Activated naive CD8-positive, alpha-beta T cell treated with anti-CD3 and anti-CD28 coated beads for 36 hours (primary cell): ENCODE results near the gene ZNF500. TPM values are rescaled to one million over a fixed set of nuclear protein-coding genes. Genes with fewer than 3 reads are reported as not detected.
A peak's percentile ranks its signal among the peaks of the same experiment; 100 is the strongest.

Experiments used
- DNase-seq: peaks from one replicate; pipeline ENCODE4 v3.0.0; 2021
- H3K27ac Mint-ChIP-seq: one replicate; pipeline ENCODE4 v1.8.0; 2022; ENCODE audit warnings: mild to moderate bottlenecking, moderate library complexity, mixed read lengths
- H3K27me3 Mint-ChIP-seq: one replicate; pipeline ENCODE4 v1.8.0; 2022; ENCODE audit warnings: mild to moderate bottlenecking, mixed read lengths
- H3K36me3 Mint-ChIP-seq: one replicate; pipeline ENCODE4 v1.8.0; 2021; ENCODE audit warnings: mild to moderate bottlenecking, mixed read lengths
- H3K4me1 Mint-ChIP-seq: one replicate; pipeline ENCODE4 v1.8.0; 2021; ENCODE audit warnings: mixed read lengths
- H3K4me3 Mint-ChIP-seq: one replicate; pipeline ENCODE4 v1.8.0; 2022; ENCODE audit warnings: mild to moderate bottlenecking, moderate library complexity, mixed read lengths
- H3K9me3 Mint-ChIP-seq: one replicate; pipeline ENCODE4 v1.8.0; 2022; ENCODE audit warnings: mixed read lengths
- total RNA-seq, 2 experiments: library from RNA; stranded (reverse); gene quantifications; one replicate each; pipeline ENCODE4 v1.2.3, GENCODE V29; 2021

ZNF500 gene
- total RNA-seq, 2 experiments from 2014 or later: 7.5 to 9.3 TPM

GRCh38 chr16:4700380-4700996 is 66.5 kb downstream of the ZNF500 start:
- Mint-ChIP-seq H3K4me1 (peaks cover 14% of the 10 kb centered on the region), H3K9me3 (no peaks in the 10 kb centered on the region), H3K4me3 (no peak overlapping the region), H3K27me3 (no peaks in the 10 kb centered on the region), H3K27ac (no peak overlapping the region), H3K36me3 (peaks cover 7% of the 10 kb centered on the region)
- peak; percentile 65 for DNase-seq

GRCh38 chr16:4699046-4699556 is 67.9 kb downstream of the ZNF500 start:
- Mint-ChIP-seq H3K4me1 (peaks cover 25% of the 10 kb centered on the region), H3K27me3 (no peaks in the 10 kb centered on the region), H3K9me3 (no peaks in the 10 kb centered on the region), H3K36me3 (peaks cover 7% of the 10 kb centered on the region), H3K27ac (no peak overlapping the region), H3K4me3 (no peak overlapping the region)
- DNase-seq: no peak

GRCh38 chr16:4698321-4699045 is 68.5 kb downstream of the ZNF500 start:
- no peak for DNase-seq
- no peaks in the 10 kb centered on the region for H3K27me3 Mint-ChIP-seq
- no peak overlapping the region for H3K4me3 Mint-ChIP-seq
- no peaks in the 10 kb centered on the region for H3K9me3 Mint-ChIP-seq
- H3K27ac Mint-ChIP-seq: no peak overlapping the region
- peaks cover 25% of the 10 kb centered on the region for H3K4me1 Mint-ChIP-seq
- peaks cover 7% of the 10 kb centered on the region for H3K36me3 Mint-ChIP-seq

Other genes with a start within 250 kb of the ZNF500 start
- 10 to 100 TPM; 33.0 to 33.3 TPM for gene CDIP1, start 228.4 kb downstream of the ZNF500 start, total RNA-seq
- under 1 TPM; 0.08 to 0.20 TPM for gene C16orf96, start 210.8 kb downstream of the ZNF500 start, total RNA-seq
- 10 to 100 TPM; 21.3 to 25.4 TPM for gene UBALD1, start 152.3 kb downstream of the ZNF500 start, total RNA-seq
- 10 to 100 TPM; 63.7 to 64.3 TPM for gene MGRN1, start 142.3 kb downstream of the ZNF500 start, total RNA-seq
- 10 to 100 TPM; 26.5 to 29.1 TPM for gene NUDT16L1, start 73.6 kb downstream of the ZNF500 start, total RNA-seq
- 10 to 100 TPM; 12.1 to 16.1 TPM for gene ANKS3, start 32.9 kb downstream of the ZNF500 start, total RNA-seq
- gene DNAAF8, start 32.6 kb downstream of the ZNF500 start, total RNA-seq: under 1 TPM; 0.10 to 0.62 TPM
- not detected for gene SEPTIN12, start 21.2 kb upstream of the ZNF500 start, total RNA-seq
- gene SMIM22, start 28.2 kb upstream of the ZNF500 start, total RNA-seq: not detected
- 1 to 10 TPM; 3.0 to 3.2 TPM for gene ROGDI, start 35.5 kb upstream of the ZNF500 start, total RNA-seq
- gene GLYR1, start 80.1 kb upstream of the ZNF500 start, total RNA-seq: 10 to 100 TPM; 89.4 to 90.0 TPM
- 10 to 100 TPM; 30.1 to 30.7 TPM for gene UBN1, start 80.3 kb upstream of the ZNF500 start, total RNA-seq
- gene PPL, start 170.0 kb upstream of the ZNF500 start, total RNA-seq: not detected
- gene SEC14L5, start 191.2 kb upstream of the ZNF500 start, total RNA-seq: under 1 TPM; 0.04 to 0.10 TPM